HCT116 (cell line): Measurements from ENCODE around the gene ID1. TPM values are rescaled to one million over a fixed set of nuclear protein-coding genes. Genes with fewer than 3 reads are reported as not detected.

Experiments
- ATAC-seq: fragments of 200-7000 bp; cut with Tn5 transposase; 2 replicates; pipeline ENCODE4 v1.9.1; 2020; ENCODE audit warnings: mild to moderate bottlenecking, moderate library complexity
- BruUV-seq: library from RNA; stranded (reverse); fragments of 400-500 nt; replicated peaks from 2 replicates; lab custom pipeline; 2021; lab: Mats Ljungman, UMichigan
- CTCF ChIA-PET: fragments of 300-600 bp; sonication (Branson Sonifier 250); formaldehyde crosslinking; loops from one replicate; lab custom pipeline; 2021; ENCODE audit warnings: antibody characterized with exemption; lab: Charles Lee
- POLR2A ChIA-PET: fragments of 300-600, 350-600 bp; sonication (Branson Sonifier 250); formaldehyde crosslinking; loops from one replicate; lab custom pipeline; 2021; ENCODE audit warnings: antibody characterized with exemption; lab: Charles Lee
- RAD21 ChIA-PET, 2 experiments: fragments of 300-600 bp; sonication (Branson Sonifier 250); formaldehyde crosslinking; loops; one replicate each; lab custom pipeline; 2023; ENCODE audit warnings: low total read pairs in 2 of 2; ENCODE audit not compliant: uncharacterized antibody in 2 of 2, unreplicated experiment in 2 of 2, low non-redundant PET in 1 of 2; lab: Charles Lee
- DNase-seq: peaks from one replicate; pipeline ENCODE4 v3.0.0-alpha.2; 2010; ENCODE audit warnings: low read depth, low spot score
- H2AFZ ChIP-seq: fragments of 200-600 bp; shearing (Covaris generic), sonication (generic); 2 replicates; pipeline ENCODE4 v1.6.1; 2017; ENCODE audit warnings: low read depth, mixed run types, mixed read lengths, antibody characterized with exemption, low read length; ENCODE audit not compliant: poor library complexity, severe bottlenecking
- H3K27ac ChIP-seq: 2 replicates; pipeline ENCODE4 v1.5.1; 2012; ENCODE audit warnings: low read depth, low read length
- H3K27me3 ChIP-seq: fragments of 200-600 bp; sonication (generic); 2 replicates; pipeline ENCODE4 v1.6.1; 2016; ENCODE audit warnings: mixed run types, low read length, mixed read lengths; ENCODE audit not compliant: insufficient read depth
- H3K36me3 ChIP-seq, 2 experiments: fragments of 200-500 bp in 1 of 2; fragments of 200-600 bp in 1 of 2; sonication (Bioruptor generic) in 1 of 2; sonication (generic) in 1 of 2; 2 replicates each; pipeline versions ENCODE4 v1.5.1 to v1.6.1; 2014 to 2016; ENCODE audit warnings: low read length in 2 of 2, inconsistent platforms in 1 of 2, mixed read lengths in 1 of 2, mixed run types in 1 of 2; ENCODE audit not compliant: insufficient read depth in 2 of 2, control insufficient read depth in 1 of 2
- H3K4me1 ChIP-seq, 2 experiments: fragments of 200-600 bp in 1 of 2; sonication (generic) in 1 of 2; 2 replicates each; pipeline versions ENCODE4 v1.5.1 to v1.6.1; 2012 to 2017; ENCODE audit warnings: low read length in 2 of 2, inconsistent platforms in 1 of 2, mild to moderate bottlenecking in 1 of 2, mixed read lengths in 1 of 2, mixed run types in 1 of 2, moderate library complexity in 1 of 2; ENCODE audit not compliant: insufficient read depth in 2 of 2, control insufficient read depth in 1 of 2
- H3K4me2 ChIP-seq: fragments of 200-600 bp; sonication (generic); 2 replicates; pipeline ENCODE4 v1.6.1; 2017; ENCODE audit warnings: mixed run types, low read length, mixed read lengths
- H3K4me3 ChIP-seq, 2 experiments: fragments of 200-600 bp in 1 of 2; sonication (generic) in 1 of 2; replicated peaks in 1 of 2; 2 replicates each; pipeline ENCODE4 v1.5.1; 2011 to 2016; ENCODE audit warnings: low read length in 2 of 2, control low read depth in 1 of 2, low read depth in 1 of 2, mild to moderate bottlenecking in 1 of 2, mixed read lengths in 1 of 2, mixed run types in 1 of 2
- H3K79me2 ChIP-seq: fragments of 200-600 bp; sonication (generic); 2 replicates; pipeline ENCODE4 v1.6.1; 2017; ENCODE audit warnings: mild to moderate bottlenecking, mixed run types, low read length, moderate library complexity, mixed read lengths; ENCODE audit not compliant: insufficient read depth
- H3K9ac ChIP-seq: fragments of 200-600 bp; sonication (generic); 2 replicates; pipeline ENCODE4 v1.6.1; 2016; ENCODE audit warnings: low read length, mixed read lengths
- H3K9me2 ChIP-seq: fragments of 200-600 bp; sonication (generic), shearing (Covaris generic); 2 replicates; pipeline ENCODE4 v1.6.1; 2017; ENCODE audit warnings: mixed run types, mild to moderate bottlenecking, moderate library complexity; ENCODE audit not compliant: insufficient read depth
- H3K9me3 ChIP-seq, 2 experiments: fragments of 200-500 bp in 1 of 2; fragments of 200-600 bp in 1 of 2; sonication (Bioruptor generic) in 1 of 2; sonication (generic) in 1 of 2; 2 replicates each; pipeline ENCODE4 v1.6.1; 2014 to 2017; ENCODE audit warnings: low read length in 2 of 2, mixed read lengths in 2 of 2, inconsistent platforms in 1 of 2, low read depth in 1 of 2, mild to moderate bottlenecking in 1 of 2, mixed run types in 1 of 2, moderate library complexity in 1 of 2; ENCODE audit not compliant: control insufficient read depth in 1 of 2, insufficient read depth in 1 of 2
- H4K20me1 ChIP-seq: fragments of 200-600 bp; sonication (generic), shearing (Covaris generic); 2 replicates; pipeline ENCODE4 v1.6.1; 2017; ENCODE audit warnings: mixed run types, mild to moderate bottlenecking, moderate library complexity; ENCODE audit not compliant: insufficient read depth
- CEBPB ChIP-seq: IDR thresholded peaks from 2 replicates; pipeline ENCODE4 v1.6.1; 2012; ENCODE audit warnings: low read depth
- ELF1 ChIP-seq: IDR thresholded peaks from 2 replicates; pipeline ENCODE4 v1.6.1; 2012; ENCODE audit warnings: low read depth, borderline replicate concordance
- EZH2 ChIP-seq: fragments of 200-600 bp; sonication (generic); IDR thresholded peaks from 2 replicates; pipeline ENCODE4 v1.6.1; 2017; ENCODE audit warnings: antibody characterized with exemption, mixed run types
- SIN3A ChIP-seq: IDR thresholded peaks from 2 replicates; pipeline ENCODE4 v1.6.1; 2012; ENCODE audit warnings: low read depth
- SP1 ChIP-seq: IDR thresholded peaks from 2 replicates; pipeline ENCODE4 v1.6.1; 2012; ENCODE audit warnings: low read depth
- SRF ChIP-seq: IDR thresholded peaks from 2 replicates; pipeline ENCODE4 v1.6.1; 2012; ENCODE audit warnings: low read depth
- TCF7L2 ChIP-seq: IDR thresholded peaks from 2 replicates; pipeline ENCODE4 v1.7.0; 2011; ENCODE audit warnings: borderline replicate concordance, inconsistent platforms; ENCODE audit not compliant: insufficient read depth, insufficient read length; ENCODE audit errors: extremely low read depth
- YY1 ChIP-seq: IDR thresholded peaks from 2 replicates; pipeline ENCODE4 v1.6.1; 2011; ENCODE audit warnings: low read length, low read depth, moderate library complexity, mild to moderate bottlenecking; ENCODE audit not compliant: insufficient replicate concordance; ENCODE audit errors: extremely low read depth
- ZFX ChIP-seq: fragments of 450-650 bp; IDR thresholded peaks from 2 replicates; pipeline ENCODE4 v1.6.1; 2017
- intact Hi-C: fragments of 100-400 bp; cut with micrococcal nuclease; formaldehyde crosslinking; loops from 2 replicates; pipeline ENCODE4 v1.10.0; 2022
- total RNA-seq: library from RNA; stranded (reverse); gene quantifications from one replicate; pipeline ENCODE4 v1.2.1, GENCODE V29; 2021; ENCODE audit not compliant: unreplicated experiment
- TF ChIP-seq, protein P1 (sequence below): IDR thresholded peaks from 2 replicates; pipeline ENCODE4 v1.6.1; 2012; ENCODE audit warnings: low read depth
- TF ChIP-seq, protein P2 (sequence below), 3 experiments: fragments of 200-600 bp in 1 of 3; sonication (generic) in 1 of 3; IDR thresholded peaks in 2 of 3; conservative IDR thresholded peaks in 1 of 3; 2 replicates each; pipeline ENCODE4 v1.5.1; 2012 to 2017; ENCODE audit warnings: low read depth in 2 of 3, low read length in 2 of 3, antibody characterized with exemption in 1 of 3, borderline replicate concordance in 1 of 3, control low read depth in 1 of 3, mild to moderate bottlenecking in 1 of 3, mixed read lengths in 1 of 3, mixed run types in 1 of 3, moderate library complexity in 1 of 3; ENCODE audit not compliant: insufficient read depth in 1 of 3

Gene ID1
- total RNA-seq, 1 experiment from 2014 or later, result 811 TPM

DNA sequence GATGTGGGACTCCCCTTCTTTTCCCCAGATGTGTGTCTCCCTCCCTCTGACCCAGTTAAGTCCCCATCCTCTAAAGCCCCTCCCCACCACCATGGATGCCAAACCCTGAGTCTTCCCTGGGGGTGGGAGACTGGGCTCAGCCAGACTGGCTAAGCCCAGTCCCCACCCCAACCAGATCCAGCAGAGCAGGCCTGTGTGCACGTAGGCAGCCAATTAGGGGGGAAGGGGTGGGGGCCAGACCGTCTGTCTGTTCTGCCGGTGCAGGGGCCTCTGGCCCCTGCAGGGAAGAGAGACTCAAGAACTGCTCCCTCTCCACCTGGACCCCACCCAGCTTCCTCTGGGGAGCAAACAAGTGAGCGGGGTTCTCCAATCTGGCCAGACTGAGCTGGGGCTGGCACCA lies 33.2 kb downstream of the ID1 start:
- Histone ChIP-seq H3K27me3 (no peaks in the 10 kb centered on the region), H2AFZ (no peak overlapping the region), H4K20me1 (no peaks in the 10 kb centered on the region), H3K4me1 (peaks cover 0 to 9% of the 10 kb centered on the region in 2 experiments; a peak in 1 of 4 replicates), H3K4me3 (no peak overlapping the region), H3K79me2 (no peaks in the 10 kb centered on the region), H3K27ac (no peak overlapping the region), H3K9ac (no peak overlapping the region), H3K4me2 (no peak overlapping the region), H3K36me3 (no peaks in the 10 kb centered on the region), H3K9me3 (no peaks in the 10 kb centered on the region), H3K9me2 (no peaks in the 10 kb centered on the region)
- no peak for DNase-seq
- BruUV-seq, result no TSS peak
- TF ChIP-seq CEBPB (no peak), SIN3A (no peak), ELF1 (no peak), TCF7L2 (no peak)
- TF ChIP-seq, protein P1, sequence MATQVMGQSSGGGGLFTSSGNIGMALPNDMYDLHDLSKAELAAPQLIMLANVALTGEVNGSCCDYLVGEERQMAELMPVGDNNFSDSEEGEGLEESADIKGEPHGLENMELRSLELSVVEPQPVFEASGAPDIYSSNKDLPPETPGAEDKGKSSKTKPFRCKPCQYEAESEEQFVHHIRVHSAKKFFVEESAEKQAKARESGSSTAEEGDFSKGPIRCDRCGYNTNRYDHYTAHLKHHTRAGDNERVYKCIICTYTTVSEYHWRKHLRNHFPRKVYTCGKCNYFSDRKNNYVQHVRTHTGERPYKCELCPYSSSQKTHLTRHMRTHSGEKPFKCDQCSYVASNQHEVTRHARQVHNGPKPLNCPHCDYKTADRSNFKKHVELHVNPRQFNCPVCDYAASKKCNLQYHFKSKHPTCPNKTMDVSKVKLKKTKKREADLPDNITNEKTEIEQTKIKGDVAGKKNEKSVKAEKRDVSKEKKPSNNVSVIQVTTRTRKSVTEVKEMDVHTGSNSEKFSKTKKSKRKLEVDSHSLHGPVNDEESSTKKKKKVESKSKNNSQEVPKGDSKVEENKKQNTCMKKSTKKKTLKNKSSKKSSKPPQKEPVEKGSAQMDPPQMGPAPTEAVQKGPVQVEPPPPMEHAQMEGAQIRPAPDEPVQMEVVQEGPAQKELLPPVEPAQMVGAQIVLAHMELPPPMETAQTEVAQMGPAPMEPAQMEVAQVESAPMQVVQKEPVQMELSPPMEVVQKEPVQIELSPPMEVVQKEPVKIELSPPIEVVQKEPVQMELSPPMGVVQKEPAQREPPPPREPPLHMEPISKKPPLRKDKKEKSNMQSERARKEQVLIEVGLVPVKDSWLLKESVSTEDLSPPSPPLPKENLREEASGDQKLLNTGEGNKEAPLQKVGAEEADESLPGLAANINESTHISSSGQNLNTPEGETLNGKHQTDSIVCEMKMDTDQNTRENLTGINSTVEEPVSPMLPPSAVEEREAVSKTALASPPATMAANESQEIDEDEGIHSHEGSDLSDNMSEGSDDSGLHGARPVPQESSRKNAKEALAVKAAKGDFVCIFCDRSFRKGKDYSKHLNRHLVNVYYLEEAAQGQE, result no peak
- ATAC-seq, result no peak
- intact Hi-C loops, result no loop called here
- POLR2A ChIA-PET, result no interaction called here
- RAD21 ChIA-PET, result no interaction called here
- CTCF ChIA-PET, result no interaction called here

DNA sequence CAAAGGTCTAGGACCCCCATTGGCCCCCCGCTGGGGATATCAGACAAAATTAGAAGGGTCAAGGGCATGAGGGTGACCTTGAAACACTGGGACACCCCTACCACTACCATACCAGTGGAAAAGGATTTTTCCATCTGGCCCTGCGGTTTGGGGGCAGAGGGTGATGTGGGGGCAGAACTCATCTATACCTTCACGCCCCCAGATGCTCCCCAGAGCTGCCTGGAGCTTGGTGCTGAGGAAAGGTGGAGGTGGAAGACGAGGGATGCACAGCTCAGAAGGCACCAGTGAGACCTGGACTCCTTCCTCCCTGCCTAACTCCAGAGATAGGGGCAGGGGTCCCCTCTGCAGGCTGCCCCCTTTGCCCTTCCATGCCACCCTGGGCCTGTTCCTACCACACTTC lies 33.7 kb downstream of the ID1 start:
- no peaks in the 10 kb centered on the region for H3K27me3 ChIP-seq
- intact Hi-C loops, result no loop called here
- no peak for DNase-seq
- no peak overlapping the region for H3K4me2 ChIP-seq
- BruUV-seq, result no TSS peak
- H3K4me1 ChIP-seq, result peaks cover 0 to 12% of the 10 kb centered on the region in 2 experiments; a peak in 1 of 4 replicates
- ChIA-PET POLR2A (no interaction called here), RAD21 (no interaction called here), CTCF (no interaction called here)
- H3K79me2 ChIP-seq, result no peaks in the 10 kb centered on the region
- H3K36me3 ChIP-seq, result no peaks in the 10 kb centered on the region
- H2AFZ ChIP-seq, result no peak overlapping the region
- H3K27ac ChIP-seq, result no peak overlapping the region
- no peak for ATAC-seq
- H3K9ac ChIP-seq, result no peak overlapping the region
- no peaks in the 10 kb centered on the region for H3K9me2 ChIP-seq
- no peaks in the 10 kb centered on the region for H4K20me1 ChIP-seq
- no peaks in the 10 kb centered on the region for H3K9me3 ChIP-seq
- no peak overlapping the region for H3K4me3 ChIP-seq
- TF ChIP-seq, protein P2, sequence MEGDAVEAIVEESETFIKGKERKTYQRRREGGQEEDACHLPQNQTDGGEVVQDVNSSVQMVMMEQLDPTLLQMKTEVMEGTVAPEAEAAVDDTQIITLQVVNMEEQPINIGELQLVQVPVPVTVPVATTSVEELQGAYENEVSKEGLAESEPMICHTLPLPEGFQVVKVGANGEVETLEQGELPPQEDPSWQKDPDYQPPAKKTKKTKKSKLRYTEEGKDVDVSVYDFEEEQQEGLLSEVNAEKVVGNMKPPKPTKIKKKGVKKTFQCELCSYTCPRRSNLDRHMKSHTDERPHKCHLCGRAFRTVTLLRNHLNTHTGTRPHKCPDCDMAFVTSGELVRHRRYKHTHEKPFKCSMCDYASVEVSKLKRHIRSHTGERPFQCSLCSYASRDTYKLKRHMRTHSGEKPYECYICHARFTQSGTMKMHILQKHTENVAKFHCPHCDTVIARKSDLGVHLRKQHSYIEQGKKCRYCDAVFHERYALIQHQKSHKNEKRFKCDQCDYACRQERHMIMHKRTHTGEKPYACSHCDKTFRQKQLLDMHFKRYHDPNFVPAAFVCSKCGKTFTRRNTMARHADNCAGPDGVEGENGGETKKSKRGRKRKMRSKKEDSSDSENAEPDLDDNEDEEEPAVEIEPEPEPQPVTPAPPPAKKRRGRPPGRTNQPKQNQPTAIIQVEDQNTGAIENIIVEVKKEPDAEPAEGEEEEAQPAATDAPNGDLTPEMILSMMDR (IDR thresholded peaks at IDR 0.05 in 2 of 3, conservative IDR thresholded peaks at IDR 0.05 in 1 of 3; ENCODE audit: borderline replicate concordance in 1 of 3, insufficient read depth in 1 of 3, low read depth in 2 of 3, low read length in 2 of 3), result no peak
- TF ChIP-seq ZFX, result no peak
- no peak for TF ChIP-seq EZH2
- no peak for TF ChIP-seq SRF
- no peak for TF ChIP-seq YY1
- TF ChIP-seq SP1, result no peak
- no peak for TF ChIP-seq ELF1
- no peak for TF ChIP-seq SIN3A
